Adrenal gland (tissue), 12 donors: ENCODE measurements around the gene TCF7L1. TPM values are rescaled to one million over a fixed set of nuclear protein-coding genes. Genes with fewer than 3 reads are reported as not detected.

Source experiments
- DNase-seq, 7 donors: peaks; one replicate each; pipeline ENCODE4 v3.0.0-alpha.2; 2019 to 2020
- H3K27ac ChIP-seq, 5 donors: fragments of 200-600 bp; sonication (generic) in 4 of 5; 1 replicate in 3 of 5; 2 replicates in 2 of 5; pipeline versions ENCODE4 v1.5.1 to v1.8.0; 2016 to 2020; ENCODE audit warnings: mild to moderate bottlenecking in 1 of 5
- H3K27me3 ChIP-seq: fragments of 200-600 bp; 2 replicates; pipeline ENCODE4 v1.8.0; 2021
- H3K36me3 ChIP-seq, 2 donors: fragments of 200-600 bp; replicated peaks in 1 of 2; 1 replicate in 1 of 2; 2 replicates in 1 of 2; pipeline versions ENCODE4 v1.5.1 to v1.8.0; 2018 to 2022
- H3K4me1 ChIP-seq, 2 donors: fragments of 200-600 bp; replicated peaks in 1 of 2; 1 replicate in 1 of 2; 2 replicates in 1 of 2; pipeline versions ENCODE4 v1.5.1 to v1.8.0; 2018 to 2021
- H3K4me3 ChIP-seq, 4 donors: fragments of 200-600 bp; sonication (generic) in 3 of 4; one replicate each; pipeline ENCODE4 v1.5.1; 2016 to 2018
- H3K9me3 ChIP-seq, 3 donors: fragments of 200-600 bp; sonication (generic) in 1 of 3; replicated peaks in 1 of 3; 1 replicate in 2 of 3; 2 replicates in 1 of 3; pipeline versions ENCODE4 v1.5.1 to v1.8.0; 2016 to 2021
- POLR2A ChIP-seq, 2 donors: fragments of 450-650 bp; IDR thresholded peaks; one replicate each; pipeline ENCODE4 v1.6.1; 2017; ENCODE audit warnings: antibody characterized with exemption in 2 of 2, mild to moderate bottlenecking in 2 of 2, moderate library complexity in 1 of 2
- WGBS, 4 donors: extraction: QIAGEN DNeasy Blood & Tissue Kit in 2 of 4; methylation state at CpG; one replicate each; pipeline versions ENCODE4 v1.1.5 to v1.1.7; 2013 to 2017; 5-methylcytosine and 5-hydroxymethylcytosine counted together
- intact Hi-C, 2 donors: fragments of 100-400 bp; cut with DNase I; formaldehyde crosslinking; loops; one replicate each; pipeline versions ENCODE4 v1.14.1 to v1.15.0; 2022 to 2023
- polyA plus RNA-seq, 3 donors: library from polyadenylated mRNA; stranded (reverse); fragments of 200-250 nt in 2 of 3; fragments of 350-450 nt in 1 of 3; fragmentation: Illumina TruSeq in 1 of 3; extraction: RNeasy Lipid Tissue Mini Kit (QIAGEN cat#74804) in 1 of 3; gene quantifications; one replicate each; pipeline ENCODE4 v1.2.3, GENCODE V29; 2013 to 2014
- total RNA-seq, 9 donors: library from RNA; depleted of rRNA in 4 of 9; stranded (reverse); fragments of >200 nt in 4 of 9; fragments of 120-200 nt in 1 of 9; fragmentation: NEBNext Ultra II Directional in 1 of 9; extraction: Animal tissue kit (Norgen Biotek cat#: 25700) in 1 of 9; gene quantifications; one replicate each; pipeline versions ENCODE4 v1.1.0 to v1.2.4, GENCODE V29; 2013 to 2023
- TF ChIP-seq, protein P1 (sequence below), 6 experiments: fragments of 450-650 bp in 4 of 6; fragments of 200-600 bp in 2 of 6; sonication (generic) in 1 of 6; IDR thresholded peaks; 1 replicate in 5 of 6; 2 replicates in 1 of 6; pipeline versions ENCODE4 v1.5.1 to v1.8.0; 2016 to 2021; ENCODE audit warnings: antibody characterized with exemption in 6 of 6, mild to moderate bottlenecking in 2 of 6, moderate library complexity in 1 of 6
- donor health status: healthy with polysubstance abuse.
- donor health status: Bipolar disorder and iron deficiency.
- donor health status: DM: yes; HTN: yes; CAD: no.
- donor health status: DM: no; HTN: no; CAD: no.
- donor health status: DM: no; HTN: no; CAD: no.
- donor health status: DM: yes; HTN: yes; CAD: no.

TCF7L1 gene
- total and polyA plus RNA-seq, 12 donors = 0.36 to 8.9 (median 3.2) TPM

- no peaks in the 10 kb centered on the region for H3K36me3 ChIP-seq
- DNase-seq = no peak
- H3K27ac ChIP-seq = no peak overlapping the region
- no peaks in the 10 kb centered on the region for H3K9me3 ChIP-seq
- H3K4me3 ChIP-seq = no peak overlapping the region
- no peaks in the 10 kb centered on the region for H3K27me3 ChIP-seq
- H3K4me1 ChIP-seq = peaks cover 0 to 8% of the 10 kb centered on the region in 2 donors
- intact Hi-C loops = no loop called here
- TF ChIP-seq POLR2A (IDR thresholded peaks at IDR 0.05) = no peak
- TF ChIP-seq, protein P1, sequence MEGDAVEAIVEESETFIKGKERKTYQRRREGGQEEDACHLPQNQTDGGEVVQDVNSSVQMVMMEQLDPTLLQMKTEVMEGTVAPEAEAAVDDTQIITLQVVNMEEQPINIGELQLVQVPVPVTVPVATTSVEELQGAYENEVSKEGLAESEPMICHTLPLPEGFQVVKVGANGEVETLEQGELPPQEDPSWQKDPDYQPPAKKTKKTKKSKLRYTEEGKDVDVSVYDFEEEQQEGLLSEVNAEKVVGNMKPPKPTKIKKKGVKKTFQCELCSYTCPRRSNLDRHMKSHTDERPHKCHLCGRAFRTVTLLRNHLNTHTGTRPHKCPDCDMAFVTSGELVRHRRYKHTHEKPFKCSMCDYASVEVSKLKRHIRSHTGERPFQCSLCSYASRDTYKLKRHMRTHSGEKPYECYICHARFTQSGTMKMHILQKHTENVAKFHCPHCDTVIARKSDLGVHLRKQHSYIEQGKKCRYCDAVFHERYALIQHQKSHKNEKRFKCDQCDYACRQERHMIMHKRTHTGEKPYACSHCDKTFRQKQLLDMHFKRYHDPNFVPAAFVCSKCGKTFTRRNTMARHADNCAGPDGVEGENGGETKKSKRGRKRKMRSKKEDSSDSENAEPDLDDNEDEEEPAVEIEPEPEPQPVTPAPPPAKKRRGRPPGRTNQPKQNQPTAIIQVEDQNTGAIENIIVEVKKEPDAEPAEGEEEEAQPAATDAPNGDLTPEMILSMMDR (IDR thresholded peaks at IDR 0.05) = no peak
- 60 to 66% (median 66%) methylated on average over 11 to 12 of the region's 12 CpGs for WGBS, 4 donors
Measured at GRCh38 chr2:85180322-85181133, 47.3 kb downstream of the TCF7L1 start.

DNA sequence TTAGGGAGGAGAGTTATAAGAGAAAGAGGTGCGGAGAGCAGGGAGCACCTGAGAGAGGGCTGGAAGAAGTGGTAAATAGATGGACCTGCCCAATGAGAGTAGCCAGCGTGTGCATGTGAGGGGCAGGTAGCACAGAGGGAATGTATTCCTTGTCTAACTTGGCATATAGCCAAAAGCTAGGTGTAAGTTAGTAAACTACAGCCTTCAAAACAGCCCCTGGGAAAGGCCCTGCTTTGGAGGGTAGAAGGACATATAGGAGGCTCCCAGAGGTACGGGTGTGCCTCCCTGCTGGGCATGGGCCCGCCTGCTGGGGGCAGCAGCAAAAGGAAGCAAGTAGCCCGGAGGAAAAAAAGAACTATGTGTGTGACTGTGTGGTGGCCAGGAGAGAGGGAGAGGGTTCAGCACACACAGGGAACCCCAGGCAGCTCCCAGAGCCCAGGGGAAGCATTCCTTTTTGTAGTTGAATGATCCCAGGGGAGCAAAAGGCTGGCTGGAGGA is 48.0 kb downstream of the TCF7L1 start:
- no peak for TF ChIP-seq POLR2A (IDR thresholded peaks at IDR 0.05)
- TF ChIP-seq, protein P1 (IDR thresholded peaks at IDR 0.05) = no peak
- 73 to 78% (median 77%) methylated on average over 5 of the region's 5 CpGs for WGBS, 4 donors
- peaks cover 0 to 8% of the 10 kb centered on the region in 2 donors for H3K4me1 ChIP-seq

GRCh38 chr2:85181844-85182456 is 48.8 kb downstream of the TCF7L1 start:
- no peak for TF ChIP-seq POLR2A (IDR thresholded peaks at IDR 0.05)
- TF ChIP-seq, protein P1 (IDR thresholded peaks at IDR 0.05) = no peak
- Histone ChIP-seq H3K4me3 (no peak overlapping the region), H3K9me3 (no peaks in the 10 kb centered on the region), H3K27ac (no peak overlapping the region), H3K4me1 (peaks cover 0 to 8% of the 10 kb centered on the region in 2 donors), H3K27me3 (no peaks in the 10 kb centered on the region), H3K36me3 (no peaks in the 10 kb centered on the region)
- 79 to 90% (median 88%) methylated on average over 11 of the region's 11 CpGs for WGBS, 4 donors
- no peak for DNase-seq
- intact Hi-C loops = no loop called here

More for the DNA sequence above, 48.0 kb downstream of the TCF7L1 start:
- Histone ChIP-seq H3K36me3 (no peaks in the 10 kb centered on the region), H3K9me3 (no peaks in the 10 kb centered on the region), H3K27ac (no peak overlapping the region), H3K4me3 (no peak overlapping the region), H3K27me3 (no peaks in the 10 kb centered on the region)
- intact Hi-C loops = no loop called here
- no peak for DNase-seq

DNA sequence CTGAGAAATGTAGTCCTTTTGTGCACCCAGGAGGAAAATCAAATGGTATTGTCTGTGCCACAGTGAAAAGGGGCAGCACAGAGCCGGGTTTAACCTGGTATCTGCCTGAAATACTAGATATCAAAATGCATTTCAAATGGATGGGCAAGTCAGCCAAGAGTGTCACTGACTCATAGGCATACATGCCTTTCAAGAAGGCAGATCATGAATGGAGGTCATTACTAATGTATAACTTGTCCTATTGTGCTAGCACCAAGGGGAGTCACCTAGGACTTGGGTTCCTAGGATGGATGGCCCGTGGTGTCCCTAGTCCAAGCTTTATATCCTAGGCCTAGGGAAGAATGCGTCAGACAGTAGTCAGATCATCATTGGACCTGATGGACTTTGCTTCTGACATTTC is 49.9 kb downstream of the TCF7L1 start:
- no peaks in the 10 kb centered on the region for H3K27me3 ChIP-seq
- no peaks in the 10 kb centered on the region for H3K9me3 ChIP-seq
- H3K4me3 ChIP-seq = no peak overlapping the region
- 75 to 95% (median 86%) methylated on average over 2 to 3 of the region's 3 CpGs for WGBS, 4 donors
- intact Hi-C loops = no loop called here
- H3K27ac ChIP-seq = no peak overlapping the region
- H3K36me3 ChIP-seq = no peaks in the 10 kb centered on the region
- DNase-seq = no peak
- TF ChIP-seq, protein P1 (IDR thresholded peaks at IDR 0.05) = no peak
- TF ChIP-seq POLR2A (IDR thresholded peaks at IDR 0.05) = no peak
- peaks cover 0 to 8% of the 10 kb centered on the region in 2 donors for H3K4me1 ChIP-seq
